Liver (tissue), 9 donors: ENCODE data around the gene BCAP31. TPM values are rescaled to one million over a fixed set of nuclear protein-coding genes. Genes with fewer than 3 reads are reported as not detected.

Experiments used
- DNase-seq: peaks from one replicate; pipeline ENCODE4 v3.0.0-alpha.2; 2017; ENCODE audit warnings: low spot score
- H3K27ac ChIP-seq, 2 donors: one replicate each; pipeline ENCODE4 v1.7.0; 2013; ENCODE audit warnings: inconsistent platforms in 2 of 2, low read length in 2 of 2, control low read depth in 1 of 2, low read depth in 1 of 2, mild to moderate bottlenecking in 1 of 2
- H3K27me3 ChIP-seq, 4 donors: one replicate each; pipeline versions ENCODE4 v1.6.1 to v1.7.0; 2013; ENCODE audit warnings: low read length in 3 of 4, inconsistent platforms in 1 of 4, mild to moderate bottlenecking in 1 of 4, moderate library complexity in 1 of 4; ENCODE audit not compliant: control insufficient read depth in 4 of 4, insufficient read depth in 4 of 4
- H3K36me3 ChIP-seq, 4 donors: one replicate each; pipeline versions ENCODE4 v1.6.1 to v1.7.0; 2013; ENCODE audit warnings: low read length in 3 of 4, mild to moderate bottlenecking in 3 of 4, low read depth in 1 of 4, moderate library complexity in 1 of 4; ENCODE audit not compliant: control insufficient read depth in 4 of 4, insufficient read depth in 3 of 4
- H3K4me1 ChIP-seq, 4 donors: one replicate each; pipeline versions ENCODE4 v1.6.1 to v1.7.0; 2013; ENCODE audit warnings: low read length in 3 of 4, mild to moderate bottlenecking in 3 of 4, moderate library complexity in 1 of 4; ENCODE audit not compliant: control insufficient read depth in 4 of 4, insufficient read depth in 4 of 4
- H3K4me3 ChIP-seq, 3 donors: one replicate each; pipeline versions ENCODE4 v1.6.1 to v1.7.0; 2013; ENCODE audit warnings: low read length in 3 of 3, control low read depth in 1 of 3, low read depth in 1 of 3, mild to moderate bottlenecking in 1 of 3
- H3K9ac ChIP-seq, 2 donors: one replicate each; pipeline ENCODE4 v1.7.0; 2013; ENCODE audit warnings: low read length in 2 of 2, mild to moderate bottlenecking in 2 of 2, moderate library complexity in 2 of 2, control low read depth in 1 of 2, low read depth in 1 of 2
- H3K9me3 ChIP-seq, 4 donors: one replicate each; pipeline versions ENCODE4 v1.6.1 to v1.7.0; 2013; ENCODE audit warnings: low read length in 3 of 4; ENCODE audit not compliant: control insufficient read depth in 4 of 4
- ATF3 ChIP-seq: IDR thresholded peaks from 2 replicates; pipeline ENCODE4 v1.6.1; 2016; ENCODE audit warnings: antibody characterized with exemption
- CTCF ChIP-seq: fragments of 150-350 bp; IDR thresholded peaks from 2 replicates; pipeline ENCODE4 v1.5.1; 2017; ENCODE audit warnings: improper control_type of control experiment, low read depth, low read length; ENCODE audit not compliant: missing input control
- EGR1 ChIP-seq, 2 donors: IDR thresholded peaks; 2 replicates each; pipeline ENCODE4 v1.6.1; 2016 to 2018; ENCODE audit warnings: antibody characterized with exemption in 2 of 2, low read depth in 2 of 2
- FOXA1 ChIP-seq: IDR thresholded peaks from 2 replicates; pipeline ENCODE4 v1.6.1; 2016; ENCODE audit warnings: antibody characterized with exemption
- FOXA2 ChIP-seq: IDR thresholded peaks from 2 replicates; pipeline ENCODE4 v1.6.1; 2016; ENCODE audit warnings: antibody characterized with exemption
- GABPA ChIP-seq, 2 donors: IDR thresholded peaks in 1 of 2; conservative IDR thresholded peaks in 1 of 2; 2 replicates each; pipeline ENCODE4 v1.6.1; 2016; ENCODE audit warnings: antibody characterized with exemption in 2 of 2, mild to moderate bottlenecking in 1 of 2, moderate library complexity in 1 of 2
- HNF4A ChIP-seq, 2 donors: conservative IDR thresholded peaks; 2 replicates each; pipeline ENCODE4 v1.6.1; 2016; ENCODE audit warnings: antibody characterized with exemption in 2 of 2, mild to moderate bottlenecking in 2 of 2
- HNF4G ChIP-seq: IDR thresholded peaks from 2 replicates; pipeline ENCODE4 v1.6.1; 2016; ENCODE audit warnings: antibody characterized with exemption
- JUND ChIP-seq, 2 donors: IDR thresholded peaks; 2 replicates each; pipeline ENCODE4 v1.6.1; 2016; ENCODE audit warnings: antibody characterized with exemption in 2 of 2
- NR2F2 ChIP-seq: IDR thresholded peaks from 2 replicates; pipeline ENCODE4 v1.6.1; 2016; ENCODE audit warnings: antibody characterized with exemption
- RAD21 ChIP-seq, 2 donors: IDR thresholded peaks; 2 replicates each; pipeline ENCODE4 v1.6.1; 2016; ENCODE audit warnings: antibody characterized with exemption in 2 of 2, mild to moderate bottlenecking in 2 of 2
- RXRA ChIP-seq, 2 donors: IDR thresholded peaks; 2 replicates each; pipeline ENCODE4 v1.6.1; 2017 to 2018; ENCODE audit warnings: antibody characterized with exemption in 2 of 2, mild to moderate bottlenecking in 1 of 2
- SP1 ChIP-seq: IDR thresholded peaks from 2 replicates; pipeline ENCODE4 v1.6.1; 2018; ENCODE audit warnings: antibody characterized with exemption, mild to moderate bottlenecking
- TAF1 ChIP-seq: conservative IDR thresholded peaks from 2 replicates; pipeline ENCODE4 v1.6.1; 2016; ENCODE audit warnings: antibody characterized with exemption, mild to moderate bottlenecking
- YY1 ChIP-seq: IDR thresholded peaks from 2 replicates; pipeline ENCODE4 v1.6.1; 2016; ENCODE audit warnings: antibody characterized with exemption, mild to moderate bottlenecking
- WGBS: extraction: QIAGEN DNeasy Blood & Tissue Kit; methylation state at CpG from one replicate; pipeline ENCODE4 v1.1.7; 2013; 5-methylcytosine and 5-hydroxymethylcytosine counted together
- polyA plus RNA-seq, 2 donors: library from polyadenylated mRNA; stranded (reverse) in 1 of 2; unstranded in 1 of 2; fragments of 200-250 nt in 1 of 2; fragments of >200 nt in 1 of 2; fragmentation: Nextera tagmentation in 1 of 2; extraction: Ambion mirVana in 1 of 2; gene quantifications; one replicate each; pipeline versions ENCODE4 v1.2.1 to v1.2.3, GENCODE V29; 2013 to 2015
- total RNA-seq, 2 donors: library from RNA; depleted of rRNA; stranded (reverse); fragments of >200 nt; gene quantifications; one replicate each; pipeline ENCODE4 v1.2.3, GENCODE V29; 2014
- TF ChIP-seq, protein P1 (sequence below): IDR thresholded peaks from 2 replicates; pipeline ENCODE4 v1.6.1; 2016; ENCODE audit warnings: antibody characterized with exemption
- TF ChIP-seq, protein P2 (sequence below): IDR thresholded peaks from 2 replicates; pipeline ENCODE4 v1.6.1; 2016; ENCODE audit warnings: antibody characterized with exemption
- donor health status: healthy.
- donor health status: healthy.
- donor health status: healthy.
- donor health status: healthy.
- donor health status: healthy.

BCAP31 gene
- total and polyA plus RNA-seq, 4 donors = 64.6 to 158 (median 119) TPM

- Histone ChIP-seq H3K9ac (no peak overlapping the region), H3K27ac (no peak overlapping the region), H3K4me1 (no peaks in the 10 kb centered on the region), H3K9me3 (no peaks in the 10 kb centered on the region), H3K27me3 (no peaks in the 10 kb centered on the region), H3K4me3 (no peak overlapping the region), H3K36me3 (no peaks in the 10 kb centered on the region)
- TF ChIP-seq RAD21 (IDR thresholded peaks at IDR 0.05) (no peak), RXRA (IDR thresholded peaks at IDR 0.05) (no peak), FOXA2 (no peak), CTCF (no peak)
- DNase-seq = no peak
- WGBS = 73% methylated on average over 28 of the region's 31 CpGs
Measured at GRCh38 chrX:153693216-153694086, 30.7 kb downstream of the BCAP31 start.

DNA sequence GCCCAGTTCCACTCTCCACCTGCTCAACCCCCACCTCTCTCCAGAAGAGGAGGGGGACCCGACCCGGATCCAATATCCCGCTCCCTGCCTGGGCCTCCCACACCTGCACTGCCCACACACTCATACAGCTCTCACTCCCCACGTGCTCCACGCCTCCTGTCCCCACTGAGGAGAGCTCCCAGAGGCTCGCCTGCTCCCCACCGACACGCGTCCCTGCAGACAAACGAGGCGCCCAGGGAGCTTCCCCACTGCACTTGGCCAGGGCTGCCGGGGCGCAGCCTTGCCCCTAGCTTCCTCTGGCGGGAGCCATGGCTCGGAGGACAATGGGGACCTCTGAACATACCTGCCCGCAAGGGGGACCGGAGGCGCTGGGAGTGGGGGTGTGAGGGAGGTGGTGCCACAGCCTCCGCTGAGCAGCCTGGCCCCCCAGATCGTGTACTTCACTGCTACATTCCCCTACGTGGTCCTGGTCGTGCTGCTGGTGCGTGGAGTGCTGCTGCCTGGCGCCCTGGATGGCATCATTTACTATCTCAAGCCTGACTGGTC lies 31.5 kb downstream of the BCAP31 start:
- Histone ChIP-seq H3K4me1 (no peaks in the 10 kb centered on the region), H3K36me3 (no peaks in the 10 kb centered on the region), H3K4me3 (no peak overlapping the region), H3K27ac (no peak overlapping the region), H3K9ac (no peak overlapping the region), H3K27me3 (no peaks in the 10 kb centered on the region), H3K9me3 (no peaks in the 10 kb centered on the region)
- TF ChIP-seq JUND (IDR thresholded peaks at IDR 0.05) = no peak
- TF ChIP-seq SP1 = no peak
- TF ChIP-seq HNF4A (conservative IDR thresholded peaks at IDR 0.05) = no peak
- no peak for TF ChIP-seq FOXA1
- no peak for TF ChIP-seq YY1
- no peak for TF ChIP-seq ATF3
- no peak for TF ChIP-seq GABPA (IDR thresholded peaks at IDR 0.05 in 1 of 2, conservative IDR thresholded peaks at IDR 0.05 in 1 of 2)
- no peak for DNase-seq
- WGBS = 76% methylated on average over 24 of the region's 24 CpGs

GRCh38 chrX:153692003-153692402 lies 32.2 kb downstream of the BCAP31 start:
- Histone ChIP-seq H3K27ac (no peak overlapping the region), H3K4me3 (no peak overlapping the region), H3K36me3 (no peaks in the 10 kb centered on the region), H3K27me3 (no peaks in the 10 kb centered on the region), H3K4me1 (peaks cover 0 to 2% (median 0%) of the 10 kb centered on the region in 4 donors), H3K9me3 (no peaks in the 10 kb centered on the region), H3K9ac (no peak overlapping the region)
- DNase-seq = no peak
- TF ChIP-seq JUND (IDR thresholded peaks at IDR 0.05) (no peak), HNF4G (no peak), NR2F2 (no peak), HNF4A (conservative IDR thresholded peaks at IDR 0.05) (no peak), CTCF (no peak), EGR1 (IDR thresholded peaks at IDR 0.05; ENCODE audit: low read depth in 2 of 2) (no peak), FOXA1 (no peak), RXRA (IDR thresholded peaks at IDR 0.05) (no peak), TAF1 (no peak), YY1 (no peak), FOXA2 (no peak), ATF3 (no peak)
- TF ChIP-seq, protein P1, sequence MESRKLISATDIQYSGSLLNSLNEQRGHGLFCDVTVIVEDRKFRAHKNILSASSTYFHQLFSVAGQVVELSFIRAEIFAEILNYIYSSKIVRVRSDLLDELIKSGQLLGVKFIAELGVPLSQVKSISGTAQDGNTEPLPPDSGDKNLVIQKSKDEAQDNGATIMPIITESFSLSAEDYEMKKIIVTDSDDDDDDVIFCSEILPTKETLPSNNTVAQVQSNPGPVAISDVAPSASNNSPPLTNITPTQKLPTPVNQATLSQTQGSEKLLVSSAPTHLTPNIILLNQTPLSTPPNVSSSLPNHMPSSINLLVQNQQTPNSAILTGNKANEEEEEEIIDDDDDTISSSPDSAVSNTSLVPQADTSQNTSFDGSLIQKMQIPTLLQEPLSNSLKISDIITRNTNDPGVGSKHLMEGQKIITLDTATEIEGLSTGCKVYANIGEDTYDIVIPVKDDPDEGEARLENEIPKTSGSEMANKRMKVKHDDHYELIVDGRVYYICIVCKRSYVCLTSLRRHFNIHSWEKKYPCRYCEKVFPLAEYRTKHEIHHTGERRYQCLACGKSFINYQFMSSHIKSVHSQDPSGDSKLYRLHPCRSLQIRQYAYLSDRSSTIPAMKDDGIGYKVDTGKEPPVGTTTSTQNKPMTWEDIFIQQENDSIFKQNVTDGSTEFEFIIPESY = no peak
- TF ChIP-seq, protein P2, sequence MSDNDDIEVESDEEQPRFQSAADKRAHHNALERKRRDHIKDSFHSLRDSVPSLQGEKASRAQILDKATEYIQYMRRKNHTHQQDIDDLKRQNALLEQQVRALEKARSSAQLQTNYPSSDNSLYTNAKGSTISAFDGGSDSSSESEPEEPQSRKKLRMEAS = no peak
- 80% methylated on average over 4 of the region's 4 CpGs for WGBS
